Hepatic stellate cell (primary cell): ENCODE results near the gene IFNA8.
"Not testable (repeated sequence)": the region's sequence is repeated elsewhere in the genome, so short reads cannot be mapped to it uniquely, and the experiment has no call there.

Experiments
- DNase-seq: peaks from one replicate; pipeline ENCODE4 v3.0.0; 2011; ENCODE audit warnings: low spot score

Gene IFNA8

GRCh38 chr9:21429191-21429590, 20.3 kb downstream of the IFNA8 start:
- no peak for DNase-seq

GRCh38 chr9:21432672-21433425, 23.9 kb downstream of the IFNA8 start:
- no peak for DNase-seq

GRCh38 chr9:21434202-21435014, 25.5 kb downstream of the IFNA8 start:
- no peak for DNase-seq

- DNase-seq: not testable (repeated sequence)
These were observed 26.1 kb downstream of the IFNA8 start for GRCh38 chr9:21435015-21435383.

- DNase-seq: no peak
These were observed 31.2 kb downstream of the IFNA8 start, which contains the start of gene IFNA1 for GRCh38 chr9:21440139-21440538. TSS of gene IFNA1 (plus strand) at chr9:21440439. CDS start at chr9:21440508, 69 bp downstream.

GRCh38 chr9:21443849-21444625, 35.1 kb downstream of the IFNA8 start:
- no peak for DNase-seq

- DNase-seq: not testable (repeated sequence)
These were observed 40.4 kb downstream of the IFNA8 start for GRCh38 chr9:21449312-21449711.

- DNase-seq: no peak
These were observed 41.9 kb downstream of the IFNA8 start for GRCh38 chr9:21450733-21451394.

- no peak for DNase-seq
These were observed 43.8 kb downstream of the IFNA8 start for GRCh38 chr9:21452681-21453080.

GRCh38 chr9:21454149-21454548, 45.2 kb downstream of the IFNA8 start:
- no peak for DNase-seq

- peak; percentile 31 for DNase-seq
These were observed 46.4 kb downstream of the IFNA8 start for GRCh38 chr9:21455320-21455719.
